ENCODE results near the gene RPS6KC1.
"Not testable (repeated sequence)": the region's sequence is repeated elsewhere in the genome, so short reads cannot be mapped to it uniquely, and the experiment has no call there.

RPS6KC1 gene

DNA sequence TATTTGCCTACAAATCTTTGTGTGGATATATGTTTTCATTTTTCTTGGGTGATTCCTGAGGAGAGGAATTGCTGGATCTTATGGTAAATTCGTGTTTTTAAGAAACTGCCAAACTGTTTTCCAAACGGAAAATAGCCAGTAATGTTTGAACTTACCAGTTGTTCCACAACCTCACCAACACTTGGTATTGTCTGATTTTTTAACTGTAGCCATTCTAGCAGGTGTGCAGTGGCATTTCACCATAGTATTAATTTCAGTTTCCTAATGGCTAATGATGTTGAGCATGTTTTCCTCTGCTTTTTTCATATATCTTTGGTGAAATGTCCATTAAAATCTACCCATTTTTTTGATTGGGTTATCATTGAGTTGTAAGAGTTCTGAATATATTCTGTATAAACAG, 56.6 kb downstream of the RPS6KC1 start:
- DNase-seq = no peak

DNA sequence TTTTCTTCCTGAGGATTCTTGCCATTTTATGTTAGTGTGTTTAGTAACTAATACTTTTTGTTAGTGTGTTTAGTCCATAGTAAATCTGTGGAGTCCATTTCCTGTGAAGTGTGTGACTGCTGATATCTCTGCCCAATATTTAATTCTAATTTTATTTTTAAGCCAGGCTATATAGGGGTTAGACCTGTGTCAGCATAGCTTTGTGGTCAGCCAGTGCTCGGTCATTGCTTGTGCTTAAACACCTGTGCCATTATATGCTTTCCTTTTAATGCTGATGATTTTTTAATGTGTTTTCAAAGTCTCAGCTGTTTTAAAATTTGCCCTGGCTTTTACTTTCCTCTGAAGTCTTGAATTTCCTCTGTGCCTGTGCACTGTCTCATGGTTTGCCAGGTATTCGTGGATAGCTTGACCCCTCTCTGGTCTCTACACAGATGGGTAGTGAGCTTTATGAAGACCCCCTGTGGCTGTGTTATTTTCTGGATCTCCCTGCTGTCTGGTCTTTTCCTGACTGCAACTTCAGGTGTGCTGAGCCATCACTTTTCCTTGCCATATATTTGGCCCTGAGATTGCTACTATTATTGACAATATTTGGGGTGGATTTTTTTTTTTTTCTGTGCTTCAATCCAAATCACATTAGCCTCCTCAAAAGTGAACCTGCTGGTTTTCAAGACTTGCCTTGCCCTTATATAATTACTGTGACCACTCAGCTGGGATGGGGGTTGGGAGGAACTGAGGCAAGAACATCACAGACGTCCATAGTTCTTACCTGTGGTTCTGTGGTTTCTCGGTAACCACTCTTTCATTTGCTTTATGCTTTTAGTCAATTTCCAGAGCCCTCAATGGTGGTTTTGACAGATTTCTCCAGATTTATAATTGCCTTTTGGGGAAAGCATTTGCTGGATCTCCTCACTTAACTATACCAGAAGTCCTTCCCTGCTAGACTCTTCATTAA, 59.6 kb downstream of the RPS6KC1 start:
- DNase-seq = no peak

DNA sequence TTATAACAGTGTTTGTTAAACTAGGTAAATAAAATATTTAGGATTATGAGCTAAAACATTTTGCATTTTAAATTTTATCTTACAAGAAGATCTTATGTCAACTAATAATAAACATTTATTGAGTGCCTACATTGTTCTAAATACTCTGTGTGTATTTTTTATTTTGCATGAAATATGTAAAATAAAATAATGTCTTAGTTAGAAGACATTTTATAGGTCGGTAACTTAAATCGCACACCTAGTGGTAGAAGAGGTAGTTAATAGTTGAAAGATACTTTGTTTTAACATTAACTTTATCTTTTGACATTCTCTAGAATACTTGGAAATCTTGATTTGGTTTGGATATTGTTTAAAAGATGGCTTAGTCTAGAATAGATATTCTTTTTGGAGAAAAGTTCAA, 60.5 kb downstream of the RPS6KC1 start:
- DNase-seq = no peak

DNA sequence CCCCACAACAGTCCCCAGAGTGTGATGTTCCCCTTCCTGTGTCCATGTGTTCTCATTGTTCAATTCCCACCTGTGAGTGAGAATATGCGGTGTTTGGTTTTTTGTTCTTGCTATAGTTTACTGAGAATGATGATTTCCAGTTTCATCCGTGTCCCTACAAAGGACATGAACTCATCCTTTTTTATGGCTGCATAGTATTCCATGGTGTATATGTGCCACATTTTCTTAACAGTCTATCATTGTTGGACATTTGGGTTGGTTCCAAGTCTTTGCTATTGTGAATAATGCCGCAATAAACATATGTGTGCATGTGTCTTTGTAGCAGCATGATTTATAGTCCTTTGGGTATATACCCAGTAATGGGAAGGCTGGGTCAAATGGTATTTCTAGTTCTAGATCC, 61.7 kb downstream of the RPS6KC1 start:
- not testable (repeated sequence) for DNase-seq

DNA sequence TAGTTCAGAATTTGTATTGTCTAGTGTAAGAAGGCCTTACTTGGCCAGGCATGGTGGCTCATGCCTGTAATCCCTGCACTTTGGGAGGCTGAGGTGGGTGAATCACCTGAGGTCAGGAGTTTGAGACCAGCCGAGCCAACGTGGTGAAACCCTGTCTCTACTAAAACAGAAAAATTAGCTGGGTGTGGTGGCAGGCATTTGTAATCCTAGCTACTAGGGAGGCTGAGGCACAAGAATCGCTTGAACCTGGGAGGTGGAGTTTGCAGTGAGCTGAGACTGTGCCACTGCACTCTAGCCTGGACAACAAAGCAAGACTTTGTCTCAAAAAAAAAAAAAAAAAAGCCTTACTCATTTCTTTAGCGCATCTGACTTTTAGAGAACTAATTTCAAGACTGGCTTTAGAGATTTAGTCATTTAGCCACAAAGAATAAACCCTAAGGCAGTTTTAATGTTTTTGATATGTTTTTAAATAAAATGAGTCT, 66.7 kb downstream of the RPS6KC1 start:
- DNase-seq = not testable (repeated sequence)

DNA sequence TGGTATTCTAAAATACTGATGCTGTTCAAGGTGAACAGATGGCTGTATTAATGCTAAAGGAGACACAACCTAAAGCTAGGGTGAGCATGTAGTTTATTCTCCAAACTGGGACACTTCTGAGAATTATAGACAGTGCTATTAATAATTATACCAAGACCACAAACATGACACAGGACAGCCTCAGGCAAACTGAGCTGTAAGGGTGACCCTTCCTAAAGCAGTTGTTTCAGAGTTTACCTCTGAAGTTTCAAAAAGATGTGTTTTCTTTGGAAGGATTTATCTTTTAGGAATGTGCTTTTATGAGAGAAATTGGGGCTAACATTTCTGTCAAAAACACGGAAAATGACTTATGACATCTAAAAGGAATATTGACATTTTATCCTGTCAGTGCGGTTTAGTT, 68.8 kb downstream of the RPS6KC1 start:
- no peak for DNase-seq

DNA sequence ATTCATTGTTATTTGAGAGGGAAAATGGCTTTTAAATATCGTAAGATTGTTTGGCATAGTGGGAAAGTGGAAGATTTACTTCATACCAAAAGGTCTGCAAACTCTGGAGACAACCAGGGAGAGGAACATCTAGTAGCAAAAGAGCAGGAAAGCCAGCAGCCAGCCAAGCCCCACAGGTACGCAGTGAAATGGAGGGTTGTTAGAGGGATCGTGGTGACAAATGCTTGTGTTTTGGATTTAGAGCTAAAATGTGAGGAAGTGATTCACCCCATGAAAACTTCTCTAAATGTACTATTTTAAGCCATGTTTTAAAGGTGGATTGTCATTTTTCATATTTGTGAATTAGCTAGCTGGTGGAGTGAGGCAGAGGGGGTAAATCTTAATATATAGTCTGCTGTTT, 69.3 kb downstream of the RPS6KC1 start:
- DNase-seq = no peak

DNA sequence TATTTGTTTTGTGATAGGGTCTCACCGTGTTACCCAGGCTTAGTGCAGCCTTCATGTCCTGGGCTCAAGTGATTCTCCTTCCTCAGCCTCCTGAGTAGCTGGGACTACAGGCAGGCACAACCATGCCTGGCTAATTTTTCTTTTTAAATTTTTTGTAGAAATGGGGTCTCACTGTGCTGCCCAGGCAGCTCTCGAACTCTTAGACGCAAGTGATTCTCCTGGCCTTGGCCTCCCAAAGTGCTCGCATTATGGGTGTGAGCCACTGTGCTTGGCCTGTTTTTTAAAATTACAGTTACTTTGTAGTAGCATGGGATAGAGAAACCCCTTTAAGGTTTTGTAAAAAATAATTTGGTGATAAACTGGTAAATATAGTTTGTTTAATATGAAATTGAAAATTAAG, 69.9 kb downstream of the RPS6KC1 start:
- DNase-seq = no peak

DNA sequence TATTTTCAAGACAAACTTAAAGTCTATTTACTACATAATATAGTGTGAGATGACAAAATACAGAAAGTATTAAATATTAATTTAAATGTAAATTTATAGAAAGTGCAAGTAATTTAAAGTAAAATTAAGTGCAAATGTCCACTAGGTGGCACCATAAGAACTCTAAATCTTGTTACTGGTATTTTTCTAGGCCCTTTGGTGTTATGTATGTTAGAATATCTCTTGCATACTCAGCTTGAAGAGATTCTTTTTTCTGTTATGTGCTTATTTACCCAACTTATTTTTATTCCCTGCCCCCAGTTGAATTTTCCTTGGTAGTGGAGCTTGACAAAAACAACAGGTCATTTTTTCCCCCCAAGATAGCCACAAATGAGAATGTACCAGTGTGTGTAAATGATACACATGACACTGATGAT, 71.5 kb downstream of the RPS6KC1 start:
- peak; percentile 59 for DNase-seq

DNA sequence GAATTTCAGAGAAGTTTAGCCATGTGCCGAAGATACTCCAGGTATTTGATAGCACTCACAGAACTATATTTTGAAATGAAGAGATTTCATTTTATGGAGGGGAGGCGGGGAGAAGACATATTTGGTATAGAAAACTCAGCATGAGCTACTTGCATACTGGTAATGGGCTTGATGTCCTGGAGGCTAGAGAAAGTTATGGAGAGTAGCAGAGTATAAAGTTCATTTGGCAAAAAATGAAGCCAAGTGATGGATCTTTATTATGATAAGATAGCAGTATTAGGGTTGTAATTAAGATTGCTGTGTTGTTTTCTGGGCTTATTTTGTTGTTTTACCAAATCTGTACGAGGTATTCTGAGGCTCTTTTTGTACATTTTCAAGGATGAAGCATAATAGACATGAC, 72.0 kb downstream of the RPS6KC1 start:
- DNase-seq = no peak

DNA sequence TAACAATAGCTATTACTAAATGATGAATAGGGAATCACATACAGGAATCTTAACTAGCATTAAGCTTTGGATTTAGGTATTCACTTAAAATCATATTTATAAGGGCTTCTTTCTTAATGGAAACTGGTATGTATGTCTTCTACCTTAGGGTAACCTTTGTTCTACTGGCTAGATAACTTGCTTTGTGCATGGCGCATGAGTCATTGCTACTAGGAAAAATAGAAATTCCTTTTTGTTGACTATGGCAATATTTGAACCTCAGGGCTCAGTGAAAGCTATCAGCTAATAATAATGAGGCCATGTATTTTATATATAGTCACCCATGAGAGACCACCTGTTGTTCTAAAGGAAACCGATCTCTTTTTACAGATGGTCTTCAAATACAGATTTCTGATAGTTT, 72.5 kb downstream of the RPS6KC1 start:
- DNase-seq = peak; percentile 53

DNA sequence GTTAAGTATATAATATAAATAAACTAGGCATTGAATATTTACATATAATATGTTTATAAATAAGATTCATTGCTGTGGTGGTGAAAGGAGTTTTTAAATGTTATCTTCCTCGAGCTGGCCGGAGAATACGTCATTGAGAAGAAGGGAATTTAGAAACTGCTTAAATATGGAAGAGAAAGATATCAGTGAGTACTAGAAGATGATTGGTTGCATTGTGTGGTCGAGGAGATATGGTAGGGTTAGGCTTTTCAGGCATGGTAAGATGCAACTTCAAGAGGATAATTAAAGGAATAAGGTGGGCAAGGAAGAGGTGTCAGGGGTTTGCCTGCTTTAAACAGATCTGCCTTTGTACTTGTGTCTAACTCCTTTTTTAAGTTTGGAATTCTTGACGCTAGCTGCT, 73.5 kb downstream of the RPS6KC1 start:
- no peak for DNase-seq

DNA sequence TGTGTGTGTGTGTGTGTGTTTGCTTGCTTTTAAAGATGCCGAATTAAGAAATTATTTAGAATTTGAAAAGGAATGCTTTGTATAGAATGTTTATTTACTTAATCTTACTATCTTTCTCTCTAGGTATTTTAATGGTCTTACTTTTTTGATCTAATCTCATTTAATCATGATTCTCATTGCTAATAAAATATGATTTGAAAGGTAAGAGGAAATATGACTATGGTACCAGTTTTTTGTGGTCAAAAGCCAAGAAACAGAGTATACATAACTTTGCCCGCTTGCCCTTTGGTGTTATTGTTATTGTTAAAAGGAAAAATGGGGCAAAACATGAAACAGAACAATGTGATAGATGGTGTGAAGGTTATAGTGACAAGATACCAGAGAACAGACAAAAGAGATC, 74.6 kb downstream of the RPS6KC1 start:
- no peak for DNase-seq

DNA sequence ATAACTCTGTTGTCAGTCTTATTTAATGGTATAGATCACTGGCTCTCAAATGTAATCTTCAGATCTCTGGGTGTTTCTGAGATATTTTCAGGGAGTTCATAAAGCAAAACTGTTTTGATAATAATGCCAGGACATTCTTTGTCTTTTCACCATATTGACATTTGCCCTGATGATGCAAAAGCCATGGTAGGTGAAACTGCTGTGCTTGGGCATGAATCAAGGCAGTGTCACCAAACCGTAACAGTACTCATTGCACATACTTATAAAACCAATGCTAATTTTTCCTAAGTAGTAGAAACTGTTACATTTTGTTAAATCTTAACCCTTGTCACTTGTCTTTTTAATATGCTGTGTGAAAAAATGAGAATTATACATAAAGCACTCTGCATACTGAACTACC, 76.0 kb downstream of the RPS6KC1 start:
- no peak for DNase-seq

DNA sequence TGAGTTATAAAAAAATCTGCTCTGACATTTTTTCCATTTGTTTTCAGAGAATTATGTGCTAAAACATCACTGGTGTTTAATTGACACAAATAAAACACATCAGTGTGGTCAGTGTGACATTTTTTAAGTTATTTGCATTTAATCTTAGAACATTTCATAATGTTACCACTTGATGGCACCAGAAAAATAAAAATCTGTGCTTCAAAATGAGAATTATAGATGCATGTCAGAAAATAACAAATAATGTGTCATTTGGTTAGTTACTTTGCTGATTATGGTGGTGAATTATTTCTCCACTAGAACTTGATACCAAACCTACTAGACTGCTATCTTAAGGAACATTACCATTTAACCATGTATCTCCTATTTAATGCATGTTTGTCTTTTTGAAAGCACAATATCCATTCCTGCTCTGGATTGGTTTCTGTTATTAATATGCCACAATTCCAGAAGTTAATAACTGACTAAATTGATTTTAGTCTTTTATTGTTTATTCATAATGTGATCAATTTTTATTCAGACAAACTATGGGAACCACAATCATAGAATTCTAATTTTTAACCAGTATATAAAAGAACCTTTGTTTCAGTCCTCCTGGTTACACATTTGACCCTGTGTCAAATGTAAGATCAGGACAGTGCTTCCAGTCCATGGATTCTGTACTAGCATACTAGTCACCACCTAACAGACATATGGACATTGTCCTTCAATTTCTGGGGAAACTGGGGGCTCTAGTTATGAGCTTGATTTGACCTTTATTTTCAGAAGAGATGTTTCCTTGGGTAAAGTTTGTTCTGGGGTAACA, 81.0 kb downstream of the RPS6KC1 start:
- peak; percentile 13 for DNase-seq

DNA sequence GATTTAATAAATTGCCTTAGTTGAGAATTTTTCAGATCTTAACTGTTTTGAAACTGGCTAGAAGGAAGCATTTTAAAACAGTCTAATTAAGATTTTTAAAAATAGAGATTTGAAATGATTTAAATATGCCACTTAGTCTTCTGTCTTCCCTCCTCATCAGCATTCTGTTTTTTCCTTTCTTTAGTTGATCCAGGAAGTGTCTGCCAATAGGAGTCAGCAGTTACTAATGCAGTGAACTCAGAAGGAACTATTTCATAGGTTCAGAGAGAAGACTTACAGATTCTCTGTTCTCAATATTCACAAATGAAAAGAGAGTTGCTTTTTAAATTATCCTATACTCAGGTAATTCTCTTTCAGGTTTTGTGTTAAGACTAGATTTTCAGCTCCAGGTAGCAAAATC, 84.5 kb downstream of the RPS6KC1 start:
- DNase-seq = peak; percentile 25

DNA sequence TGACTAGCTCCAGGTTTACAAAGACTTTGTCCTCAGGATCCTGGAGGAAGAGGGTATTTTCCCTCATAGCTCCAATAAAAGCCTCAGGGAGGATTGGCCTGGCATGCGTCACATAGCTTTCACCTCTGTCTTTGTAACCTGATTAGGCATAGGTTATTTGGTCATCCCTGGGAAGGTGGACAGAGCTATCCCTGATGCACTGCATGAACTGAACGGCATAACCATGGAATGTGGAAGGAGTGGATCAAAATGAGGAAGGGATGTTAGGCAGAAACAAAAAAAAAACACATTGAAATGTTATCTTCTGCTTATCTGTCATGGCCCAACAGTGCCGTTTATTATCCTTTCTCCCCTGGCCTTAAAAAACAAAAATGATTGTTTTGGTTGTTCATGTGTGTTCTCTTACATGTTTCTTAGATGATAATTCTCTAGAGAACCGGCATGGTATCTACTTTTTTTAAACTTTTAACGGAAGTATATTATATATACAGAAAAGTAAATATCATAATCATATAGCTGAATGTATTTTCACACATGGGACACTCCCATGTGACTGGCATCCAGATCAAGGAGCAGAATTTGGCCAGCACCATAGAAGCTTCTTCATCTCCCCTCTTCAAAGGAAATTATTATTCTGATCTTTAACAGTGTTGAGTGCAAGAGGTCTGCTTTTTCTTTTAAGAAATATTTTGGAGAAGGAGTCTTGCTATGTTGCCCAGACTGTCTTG, 85.3 kb downstream of the RPS6KC1 start:
- no peak for DNase-seq

DNA sequence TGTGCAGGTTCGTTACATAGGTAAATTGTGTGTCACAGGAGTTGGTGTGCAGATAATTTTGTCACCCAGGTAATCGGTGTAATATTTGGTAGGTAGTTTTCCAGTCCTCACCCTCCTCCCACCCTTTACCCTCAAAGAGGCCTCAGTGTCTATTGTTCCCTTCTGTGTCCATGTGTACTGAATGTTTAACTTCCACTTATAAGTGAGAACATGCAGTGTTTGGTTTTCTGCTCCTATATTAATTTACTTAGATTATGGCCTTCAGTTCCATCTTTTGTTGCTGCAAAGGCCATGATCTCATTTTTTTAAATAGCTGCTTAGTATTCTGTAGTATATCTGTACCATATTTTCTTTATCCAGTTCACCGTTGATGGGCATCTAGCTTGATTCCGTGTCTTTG, 87.3 kb downstream of the RPS6KC1 start:
- no peak for DNase-seq

DNA sequence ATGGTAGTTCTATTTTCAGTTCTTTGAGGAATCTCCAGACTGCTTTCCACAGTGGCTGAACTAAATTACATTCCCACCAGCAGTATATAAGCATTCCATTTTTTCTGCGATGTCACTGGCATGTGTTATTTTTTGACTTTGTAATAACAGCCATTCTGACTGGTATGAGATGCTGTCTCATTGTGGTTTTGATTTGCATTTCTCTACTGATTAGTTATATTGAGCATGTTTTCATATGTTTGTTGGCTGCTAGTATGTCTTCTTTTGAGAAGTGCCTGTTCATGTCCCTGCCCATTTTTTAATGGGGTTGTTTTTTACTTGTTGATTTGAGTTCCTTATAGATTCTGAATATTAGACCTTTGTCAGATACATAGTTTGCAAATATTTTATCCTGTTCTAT, 87.9 kb downstream of the RPS6KC1 start:
- DNase-seq = peak; percentile 90

DNA sequence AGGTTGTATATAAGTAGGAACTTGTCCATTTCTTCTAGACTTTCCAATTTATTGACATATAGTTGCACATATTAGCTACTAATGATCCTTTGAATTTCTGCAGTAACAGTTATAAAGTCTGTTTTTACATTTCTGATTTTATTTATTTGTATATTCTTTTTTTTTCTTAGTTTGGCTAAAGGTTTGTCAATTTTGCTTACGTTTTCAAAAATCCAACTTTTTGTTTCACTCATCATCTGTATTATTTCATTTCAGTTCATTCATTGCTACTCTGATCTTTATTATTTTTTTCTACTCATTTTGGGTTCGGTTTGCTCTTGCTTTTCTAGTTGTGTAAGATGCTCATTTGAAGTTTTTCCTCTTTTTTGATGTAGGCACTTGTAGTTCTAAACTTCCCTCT, 97.9 kb downstream of the RPS6KC1 start:
- DNase-seq = no peak

DNA sequence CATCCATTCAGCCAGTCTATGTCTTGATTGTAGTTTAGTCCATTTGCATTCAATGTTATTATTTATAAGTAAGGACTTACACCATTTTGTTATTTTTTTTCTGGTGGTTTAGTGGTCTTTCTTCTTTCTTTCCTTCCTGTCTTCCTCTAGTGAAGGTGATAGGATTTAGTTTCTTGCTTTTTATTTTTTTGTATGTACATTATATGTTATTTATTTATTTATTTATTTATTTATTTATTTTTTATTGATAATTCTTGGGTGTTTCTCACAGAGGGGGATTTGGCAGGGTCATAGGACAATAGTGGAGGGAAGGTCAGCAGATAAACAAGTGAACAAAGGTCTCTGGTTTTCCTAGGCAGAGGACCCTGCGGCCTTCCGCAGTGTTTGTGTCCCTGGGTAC, 99.0 kb downstream of the RPS6KC1 start:
- DNase-seq = not testable (repeated sequence)

DNA sequence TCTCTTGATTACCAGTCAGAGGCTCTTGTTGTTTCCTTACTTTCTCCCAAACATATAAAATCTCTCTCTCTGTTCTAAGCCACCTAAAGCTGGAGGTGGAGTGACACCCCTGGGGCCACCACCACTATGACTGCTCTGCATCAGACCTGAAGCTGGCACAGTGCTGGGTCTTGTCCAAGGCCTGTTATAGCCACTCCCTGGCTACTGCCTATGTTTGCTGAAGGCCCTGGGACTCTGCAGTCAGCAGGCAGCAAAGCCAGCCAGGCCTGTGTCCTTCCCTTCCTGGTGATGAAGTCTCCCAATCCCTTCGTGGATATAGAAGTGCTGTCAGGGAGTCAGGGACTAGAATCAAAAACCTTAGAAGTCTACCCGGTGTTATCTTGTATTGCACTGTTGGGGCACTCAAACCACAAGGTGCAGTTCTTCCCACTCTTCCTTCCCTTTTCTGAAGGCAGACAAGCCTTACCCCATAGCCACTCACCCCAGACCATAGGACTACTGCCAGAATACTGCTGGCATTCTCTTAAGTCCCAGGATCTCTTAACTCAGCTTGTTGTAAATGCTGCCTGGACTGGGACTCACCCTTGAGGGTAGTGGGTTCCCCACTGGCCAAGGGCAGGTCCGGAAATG, 103.1 kb downstream of the RPS6KC1 start:
- no peak for DNase-seq
